Measurements from ENCODE around the gene KCTD8.

Gene KCTD8

DNA sequence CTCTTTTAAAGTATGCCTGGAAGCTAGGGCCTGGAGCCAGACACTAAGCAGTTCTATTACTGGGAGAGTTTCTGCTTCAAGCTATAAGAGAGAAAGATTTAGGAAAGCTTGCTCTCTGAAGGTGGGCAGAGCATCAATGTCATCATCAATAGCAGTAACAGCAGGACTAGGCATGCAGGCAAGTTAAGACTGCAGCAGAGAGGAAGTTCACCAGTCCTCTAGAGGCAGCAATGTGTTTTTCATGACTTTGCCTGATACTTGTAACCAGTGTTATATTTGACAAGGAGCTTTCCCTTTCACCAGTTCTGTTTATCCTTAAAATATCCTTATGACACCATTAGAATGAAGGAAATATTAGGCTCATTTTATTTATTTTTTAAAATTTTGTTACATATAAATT lies 237.9 kb downstream of the KCTD8 start:
- H3K27ac ChIP-seq (ENCODE audit: low read length) = no peak overlapping the region
- no peaks in the 10 kb centered on the region for H3K79me2 ChIP-seq (ENCODE audit: low read length)
- H2AFZ ChIP-seq (ENCODE audit: low read length) = no peak overlapping the region
- no peak overlapping the region for H3K4me2 ChIP-seq (ENCODE audit: low read depth, low read length)
- no peaks in the 10 kb centered on the region for H3F3A ChIP-seq (ENCODE audit: insufficient read depth, low read length)
- no peak overlapping the region for H3K9ac ChIP-seq (ENCODE audit: low read length)
- DNase-seq = no peak
- no peaks in the 10 kb centered on the region for H3K4me1 ChIP-seq (ENCODE audit: low read length)
- no peaks in the 10 kb centered on the region for H3K27me3 ChIP-seq (replicated peaks; ENCODE audit: insufficient read depth, low read length)
- no peaks in the 10 kb centered on the region for H4K20me1 ChIP-seq (ENCODE audit: insufficient read depth, low read length)
- no peak overlapping the region for H3K4me3 ChIP-seq (ENCODE audit: low read length)
- no peaks in the 10 kb centered on the region for H3K9me3 ChIP-seq (replicated peaks; ENCODE audit: insufficient read depth, low read length)
- H3K9me2 ChIP-seq (replicated peaks; ENCODE audit: insufficient read depth, low read length) = no peaks in the 10 kb centered on the region
- TF ChIP-seq EZH2 (optimal IDR thresholded peaks at IDR 0.05; ENCODE audit: low read depth, low read length) (no peak), EZH2phosphoT487 (IDR thresholded peaks at IDR 0.05; ENCODE audit: low read length) (no peak)
- TF ChIP-seq, protein P1, sequence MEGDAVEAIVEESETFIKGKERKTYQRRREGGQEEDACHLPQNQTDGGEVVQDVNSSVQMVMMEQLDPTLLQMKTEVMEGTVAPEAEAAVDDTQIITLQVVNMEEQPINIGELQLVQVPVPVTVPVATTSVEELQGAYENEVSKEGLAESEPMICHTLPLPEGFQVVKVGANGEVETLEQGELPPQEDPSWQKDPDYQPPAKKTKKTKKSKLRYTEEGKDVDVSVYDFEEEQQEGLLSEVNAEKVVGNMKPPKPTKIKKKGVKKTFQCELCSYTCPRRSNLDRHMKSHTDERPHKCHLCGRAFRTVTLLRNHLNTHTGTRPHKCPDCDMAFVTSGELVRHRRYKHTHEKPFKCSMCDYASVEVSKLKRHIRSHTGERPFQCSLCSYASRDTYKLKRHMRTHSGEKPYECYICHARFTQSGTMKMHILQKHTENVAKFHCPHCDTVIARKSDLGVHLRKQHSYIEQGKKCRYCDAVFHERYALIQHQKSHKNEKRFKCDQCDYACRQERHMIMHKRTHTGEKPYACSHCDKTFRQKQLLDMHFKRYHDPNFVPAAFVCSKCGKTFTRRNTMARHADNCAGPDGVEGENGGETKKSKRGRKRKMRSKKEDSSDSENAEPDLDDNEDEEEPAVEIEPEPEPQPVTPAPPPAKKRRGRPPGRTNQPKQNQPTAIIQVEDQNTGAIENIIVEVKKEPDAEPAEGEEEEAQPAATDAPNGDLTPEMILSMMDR (IDR thresholded peaks at IDR 0.05; ENCODE audit: low read length) = no peak
- no peaks in the 10 kb centered on the region for H3K36me3 ChIP-seq (replicated peaks; ENCODE audit: insufficient read depth, low read length)

DNA sequence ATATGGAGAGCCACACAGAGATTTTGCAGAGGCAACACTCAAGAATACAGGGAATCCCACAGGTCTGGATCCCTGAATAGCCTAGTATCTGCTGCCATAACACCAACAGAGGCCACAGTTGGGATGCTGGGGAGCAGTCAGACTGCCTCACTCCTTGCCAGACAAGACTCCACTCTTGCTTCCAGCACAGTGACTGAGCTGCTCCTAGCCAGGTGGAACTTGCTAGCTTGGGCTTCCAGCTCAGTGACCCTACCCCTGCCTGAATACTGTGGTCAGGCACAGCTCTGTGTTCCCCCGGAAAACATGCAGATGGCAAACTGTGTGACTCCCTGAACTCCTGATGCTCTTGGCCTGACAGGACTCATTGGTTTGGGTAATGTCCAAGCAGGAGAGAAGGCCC lies 251.8 kb downstream of the KCTD8 start:
- Histone ChIP-seq H3K4me2 (ENCODE audit: low read depth, low read length) (no peak overlapping the region), H3K9me3 (replicated peaks; ENCODE audit: insufficient read depth, low read length) (no peaks in the 10 kb centered on the region), H3K27ac (ENCODE audit: low read length) (no peak overlapping the region), H3K27me3 (replicated peaks; ENCODE audit: insufficient read depth, low read length) (no peaks in the 10 kb centered on the region), H3K9me2 (replicated peaks; ENCODE audit: insufficient read depth, low read length) (no peaks in the 10 kb centered on the region), H2AFZ (ENCODE audit: low read length) (no peak overlapping the region), H3K9ac (ENCODE audit: low read length) (no peak overlapping the region), H3K79me2 (ENCODE audit: low read length) (no peaks in the 10 kb centered on the region), H3K36me3 (replicated peaks; ENCODE audit: insufficient read depth, low read length) (no peaks in the 10 kb centered on the region), H3K4me3 (ENCODE audit: low read length) (no peak overlapping the region), H3K4me1 (ENCODE audit: low read length) (0 out of 2 replicates have a peak, but pooled peaks cover 3% of the 10 kb centered on the region), H3F3A (ENCODE audit: insufficient read depth, low read length) (no peaks in the 10 kb centered on the region), H4K20me1 (ENCODE audit: insufficient read depth, low read length) (no peaks in the 10 kb centered on the region)
- TF ChIP-seq, protein P1 (IDR thresholded peaks at IDR 0.05; ENCODE audit: low read length) = no peak
- DNase-seq = no peak

DNA sequence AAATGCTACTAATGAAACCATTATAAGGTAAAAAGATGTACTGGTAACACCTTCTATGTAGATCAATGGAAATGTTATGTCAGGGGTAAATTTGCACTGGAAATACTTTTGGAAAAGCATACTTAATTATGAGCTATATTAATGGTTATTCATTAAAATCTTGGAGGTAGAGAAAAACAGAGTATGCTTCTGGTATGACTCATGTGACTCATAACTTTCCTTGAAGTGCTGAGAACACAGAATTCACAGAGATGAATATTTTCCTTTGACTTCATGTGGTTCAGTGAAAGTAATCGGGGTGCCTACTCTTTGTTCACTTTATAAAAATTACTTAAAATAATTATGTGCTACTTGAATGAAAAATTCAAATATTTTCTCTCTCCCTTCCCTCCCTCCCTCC lies 254.2 kb downstream of the KCTD8 start:
- no peak overlapping the region for H3K27ac ChIP-seq (ENCODE audit: low read length)
- no peaks in the 10 kb centered on the region for H3F3A ChIP-seq (ENCODE audit: insufficient read depth, low read length)
- no peaks in the 10 kb centered on the region for H3K9me2 ChIP-seq (replicated peaks; ENCODE audit: insufficient read depth, low read length)
- H3K9ac ChIP-seq (ENCODE audit: low read length) = no peak overlapping the region
- H3K4me2 ChIP-seq (ENCODE audit: low read depth, low read length) = no peak overlapping the region
- no peak overlapping the region for H3K4me3 ChIP-seq (ENCODE audit: low read length)
- DNase-seq = no peak
- H3K9me3 ChIP-seq (replicated peaks; ENCODE audit: insufficient read depth, low read length) = no peaks in the 10 kb centered on the region
- no peaks in the 10 kb centered on the region for H4K20me1 ChIP-seq (ENCODE audit: insufficient read depth, low read length)
- H3K27me3 ChIP-seq (replicated peaks; ENCODE audit: insufficient read depth, low read length) = no peaks in the 10 kb centered on the region
- H2AFZ ChIP-seq (ENCODE audit: low read length) = no peak overlapping the region
- H3K4me1 ChIP-seq (ENCODE audit: low read length) = 0 out of 2 replicates have a peak, but pooled peaks cover 3% of the 10 kb centered on the region
- no peak for TF ChIP-seq EZH2phosphoT487 (IDR thresholded peaks at IDR 0.05; ENCODE audit: low read length)
- TF ChIP-seq, protein P1 (IDR thresholded peaks at IDR 0.05; ENCODE audit: low read length) = no peak
- no peak for TF ChIP-seq EZH2 (optimal IDR thresholded peaks at IDR 0.05; ENCODE audit: low read depth, low read length)
- H3K79me2 ChIP-seq (ENCODE audit: low read length) = no peaks in the 10 kb centered on the region
- H3K36me3 ChIP-seq (replicated peaks; ENCODE audit: insufficient read depth, low read length) = no peaks in the 10 kb centered on the region

All from MM.1S (cell line).